ENCODE measurements around the gene BATF3.
"Not testable (repeated sequence)": the region's sequence is repeated elsewhere in the genome, so short reads cannot be mapped to it uniquely, and the experiment has no call there.

Gene BATF3

GRCh38 chr1:212645546-212646543 is 53.8 kb downstream of the BATF3 start:
- Mint-ChIP-seq H3K9me3 (peaks cover 2% of the 10 kb centered on the region), H3K27me3 (ENCODE audit: low read depth) (peaks cover 23% of the 10 kb centered on the region), H3K4me3 (no peak overlapping the region), H3K27ac (no peak overlapping the region), H3K4me1 (ENCODE audit: low read depth) (no peaks in the 10 kb centered on the region), H3K36me3 (ENCODE audit: low read depth) (no peaks in the 10 kb centered on the region)

DNA sequence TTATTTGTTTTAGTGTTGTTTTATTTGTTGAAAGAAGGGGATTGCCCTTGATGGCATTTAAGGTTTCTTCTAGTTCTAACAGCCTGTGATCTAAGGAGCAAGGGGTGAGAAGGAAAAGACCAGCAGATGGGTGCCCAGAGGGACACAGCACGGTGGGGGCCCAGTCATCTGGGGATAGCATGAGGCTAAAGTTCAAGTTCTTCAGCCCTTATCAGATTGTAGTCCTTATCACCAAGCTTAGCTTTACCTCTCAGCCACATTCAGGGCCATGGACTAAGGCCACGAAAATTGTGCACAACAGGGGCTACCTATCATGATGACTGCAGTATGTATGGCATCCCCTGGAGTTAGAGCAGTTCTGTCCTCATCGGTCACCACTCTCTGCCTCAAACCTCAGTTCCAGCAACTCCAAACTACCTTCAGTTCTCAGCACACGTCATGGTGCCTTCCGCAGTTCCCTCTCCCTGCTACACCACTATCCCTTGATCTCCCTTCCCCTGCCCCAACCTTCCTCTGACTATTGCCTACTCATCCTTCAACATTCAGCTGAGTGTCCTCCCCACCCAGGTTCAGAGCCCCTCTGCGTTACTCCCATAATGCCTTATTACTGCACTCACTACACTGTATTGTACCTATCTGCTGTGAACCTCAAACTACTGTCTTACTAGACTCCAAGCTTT is 54.6 kb downstream of the BATF3 start:
- Mint-ChIP-seq H3K4me1 (ENCODE audit: low read depth) (no peaks in the 10 kb centered on the region), H3K27me3 (ENCODE audit: low read depth) (peaks cover 32% of the 10 kb centered on the region), H3K36me3 (ENCODE audit: low read depth) (no peaks in the 10 kb centered on the region), H3K4me3 (no peak overlapping the region), H3K27ac (no peak overlapping the region), H3K9me3 (peaks cover 6% of the 10 kb centered on the region)

DNA sequence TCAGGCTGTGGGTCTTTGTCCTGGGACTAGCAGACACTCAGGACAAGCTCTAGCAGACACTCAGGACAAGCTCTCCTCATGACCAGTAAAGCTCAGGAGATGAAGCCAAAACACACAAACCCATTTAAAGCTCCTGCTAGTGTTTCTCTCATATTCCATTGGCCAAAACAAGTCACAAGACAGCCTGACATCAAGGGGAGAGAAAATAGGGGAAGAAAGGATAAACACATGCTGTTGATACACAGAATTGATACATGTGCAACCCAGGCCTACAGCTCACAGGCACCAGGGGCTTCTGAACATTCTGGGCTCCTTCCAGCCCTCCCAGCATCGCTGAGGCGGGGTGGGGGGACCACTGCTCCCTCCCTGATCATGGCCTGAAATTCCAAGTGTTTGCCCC is 55.8 kb downstream of the BATF3 start:
- H3K27me3 Mint-ChIP-seq (ENCODE audit: low read depth) = peaks cover 40% of the 10 kb centered on the region
- H3K27ac Mint-ChIP-seq = no peak overlapping the region
- H3K4me1 Mint-ChIP-seq (ENCODE audit: low read depth) = peaks cover 6% of the 10 kb centered on the region
- no peak overlapping the region for H3K4me3 Mint-ChIP-seq
- H3K9me3 Mint-ChIP-seq = peaks cover 6% of the 10 kb centered on the region
- no peaks in the 10 kb centered on the region for H3K36me3 Mint-ChIP-seq (ENCODE audit: low read depth)

GRCh38 chr1:212641956-212642355 is 57.7 kb downstream of the BATF3 start:
- peaks cover 14% of the 10 kb centered on the region for H3K4me1 Mint-ChIP-seq (ENCODE audit: low read depth)
- H3K4me3 Mint-ChIP-seq = no peak overlapping the region
- H3K27me3 Mint-ChIP-seq (ENCODE audit: low read depth) = peaks cover 43% of the 10 kb centered on the region
- peaks cover 6% of the 10 kb centered on the region for H3K9me3 Mint-ChIP-seq
- no peak overlapping the region for H3K27ac Mint-ChIP-seq
- no peaks in the 10 kb centered on the region for H3K36me3 Mint-ChIP-seq (ENCODE audit: low read depth)

DNA sequence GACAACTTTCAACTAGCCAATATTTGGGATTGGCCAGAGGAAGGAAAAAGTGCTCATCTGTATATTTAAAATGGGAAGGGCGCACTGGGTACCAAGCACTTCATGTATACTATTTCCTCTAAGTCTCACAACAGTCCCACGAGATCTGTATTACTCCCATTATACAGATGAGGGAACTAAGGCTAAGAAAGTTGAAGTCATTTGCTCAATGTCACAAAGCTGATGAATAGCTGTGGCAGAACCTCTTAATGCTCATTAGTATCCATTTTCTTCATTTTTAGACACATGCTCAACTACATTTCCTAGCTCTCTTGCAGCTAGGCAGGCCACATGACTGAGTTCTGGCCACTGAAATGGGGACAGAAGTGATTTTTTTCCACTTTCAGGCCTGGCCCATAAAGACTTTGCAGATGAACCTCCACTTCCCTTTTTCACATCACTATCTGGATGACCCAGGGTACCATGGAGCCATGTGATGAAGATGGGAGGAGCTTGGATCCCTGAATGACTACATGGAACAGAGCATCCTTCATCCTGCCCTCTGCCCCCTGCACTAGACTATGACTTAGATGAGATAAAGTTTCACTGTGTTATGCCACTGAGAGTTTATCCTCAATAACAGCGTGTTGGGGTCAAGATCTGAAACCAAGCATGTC is 59.3 kb downstream of the BATF3 start:
- peaks cover 32% of the 10 kb centered on the region for H3K27me3 Mint-ChIP-seq (ENCODE audit: low read depth)
- H3K9me3 Mint-ChIP-seq = peaks cover 6% of the 10 kb centered on the region
- H3K4me1 Mint-ChIP-seq (ENCODE audit: low read depth) = peaks cover 30% of the 10 kb centered on the region
- no peak overlapping the region for H3K27ac Mint-ChIP-seq
- no peaks in the 10 kb centered on the region for H3K36me3 Mint-ChIP-seq (ENCODE audit: low read depth)
- H3K4me3 Mint-ChIP-seq = no peak overlapping the region

DNA sequence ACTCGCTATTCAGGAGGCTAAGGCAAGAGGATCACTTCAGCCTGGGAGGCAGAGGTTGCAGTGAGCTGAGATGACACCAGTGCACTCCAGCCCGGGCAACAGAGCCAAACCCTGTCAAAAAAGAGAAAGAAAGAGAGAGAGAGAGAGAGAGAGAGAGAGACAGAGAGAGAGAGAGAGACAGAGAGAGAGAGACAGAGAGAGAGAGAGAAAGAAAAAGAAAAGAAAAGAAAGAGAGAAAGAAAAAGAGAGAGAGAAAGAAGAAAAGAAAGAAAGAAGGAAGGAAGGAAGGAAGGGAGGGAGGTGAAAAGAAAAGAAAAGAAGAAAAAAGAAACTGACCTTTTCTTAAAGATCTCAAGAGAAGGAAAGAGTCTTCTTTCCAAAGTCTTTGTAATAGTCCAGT is 60.1 kb downstream of the BATF3 start:
- H3K4me3 Mint-ChIP-seq; H3K36me3 Mint-ChIP-seq (ENCODE audit: low read depth); H3K27ac Mint-ChIP-seq: not testable (repeated sequence)
- Mint-ChIP-seq H3K9me3 (peaks cover 11% of the 10 kb centered on the region), H3K4me1 (ENCODE audit: low read depth) (peaks cover 39% of the 10 kb centered on the region), H3K27me3 (ENCODE audit: low read depth) (peaks cover 30% of the 10 kb centered on the region)

GRCh38 chr1:212638492-212639151 is 61.0 kb downstream of the BATF3 start:
- Mint-ChIP-seq H3K4me3 (no peak overlapping the region), H3K9me3 (peaks cover 15% of the 10 kb centered on the region), H3K36me3 (ENCODE audit: low read depth) (peaks cover 8% of the 10 kb centered on the region), H3K4me1 (ENCODE audit: low read depth) (peaks cover 42% of the 10 kb centered on the region), H3K27me3 (ENCODE audit: low read depth) (peaks cover 30% of the 10 kb centered on the region), H3K27ac (peak overlapping the region; percentile 74)

GRCh38 chr1:212637902-212638301 is 61.7 kb downstream of the BATF3 start:
- Mint-ChIP-seq H3K9me3 (peaks cover 15% of the 10 kb centered on the region), H3K4me3 (peak overlapping the region; percentile 41), H3K27me3 (ENCODE audit: low read depth) (peaks cover 30% of the 10 kb centered on the region), H3K36me3 (ENCODE audit: low read depth) (peaks cover 11% of the 10 kb centered on the region), H3K4me1 (ENCODE audit: low read depth) (peaks cover 42% of the 10 kb centered on the region), H3K27ac (peak overlapping the region; percentile 74)

All from T-helper 1 cell treated with Interleukin-12 subunit alpha and Interleukin-12 subunit beta and Interleukin-4 antibody, amounts not matched to agents 30 μg/mL and 1 μg/mL, for 36 hours (primary cell).